HG03432 (cell line): ENCODE data around the gene RSPH9.

Experiments used
- ATAC-seq: cut with Tn5 transposase; IDR thresholded peaks from one replicate; pipeline ENCODE4 v1.9.1; 2021; ENCODE audit warnings: mild to moderate bottlenecking, moderate library complexity; ENCODE audit not compliant: unreplicated experiment

The RSPH9 gene

DNA sequence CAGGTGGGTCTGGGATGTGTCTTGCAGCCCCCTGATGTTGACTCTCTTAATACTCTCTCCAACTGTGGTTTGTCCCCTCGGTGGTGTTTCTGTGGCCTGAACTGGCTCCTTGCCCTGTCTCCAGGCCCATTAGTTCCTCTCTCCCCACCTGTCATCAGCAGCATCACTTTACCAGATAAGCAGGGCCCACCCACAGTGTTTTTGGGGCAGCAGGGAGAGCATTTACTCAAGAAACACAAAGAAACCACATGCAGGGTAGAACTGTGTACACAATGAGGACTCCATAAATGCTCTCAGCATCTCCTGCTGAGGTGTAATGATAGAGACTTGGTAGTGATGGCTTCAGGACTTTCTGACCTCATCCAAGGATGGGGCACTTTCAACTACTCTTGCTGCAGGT is 62.9 kb downstream of the RSPH9 start:
- ATAC-seq, result no peak

GRCh38 chr6:43708860-43709653 is 64.2 kb downstream of the RSPH9 start:
- ATAC-seq, result no peak

DNA sequence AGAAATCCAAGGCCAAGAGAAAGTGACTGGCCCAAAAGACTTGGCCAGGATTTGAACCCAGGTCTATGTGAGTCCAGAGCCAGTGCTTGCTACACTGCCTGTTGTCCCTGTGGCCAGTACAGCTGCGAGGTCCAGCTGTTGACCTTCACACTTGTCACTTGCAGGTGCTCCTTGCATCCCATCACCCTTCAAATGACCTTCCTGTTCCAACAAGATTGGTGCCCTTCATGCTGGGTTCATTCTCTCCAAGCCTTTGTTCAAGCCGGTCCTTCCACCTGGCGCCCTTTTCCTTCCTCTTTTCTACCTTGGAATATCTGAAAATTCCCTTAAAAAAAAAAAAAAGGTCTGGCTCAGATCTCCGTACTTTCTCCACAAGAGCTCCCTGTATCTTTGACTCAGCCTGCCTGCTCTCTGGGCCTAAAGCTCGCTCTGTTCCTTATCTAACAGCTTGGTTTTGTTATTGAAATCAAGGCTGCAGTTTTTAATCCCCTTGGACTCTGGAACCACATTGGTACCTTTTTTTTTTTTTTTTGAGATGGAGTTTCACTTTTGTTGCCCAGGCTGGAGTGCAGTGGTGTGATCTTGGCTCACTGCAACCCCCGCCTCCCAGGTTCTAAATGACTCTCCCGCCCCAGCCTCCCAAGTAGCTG is 64.9 kb downstream of the RSPH9 start:
- no peak for ATAC-seq

GRCh38 chr6:43710576-43710975 is 65.7 kb downstream of the RSPH9 start:
- no peak for ATAC-seq

DNA sequence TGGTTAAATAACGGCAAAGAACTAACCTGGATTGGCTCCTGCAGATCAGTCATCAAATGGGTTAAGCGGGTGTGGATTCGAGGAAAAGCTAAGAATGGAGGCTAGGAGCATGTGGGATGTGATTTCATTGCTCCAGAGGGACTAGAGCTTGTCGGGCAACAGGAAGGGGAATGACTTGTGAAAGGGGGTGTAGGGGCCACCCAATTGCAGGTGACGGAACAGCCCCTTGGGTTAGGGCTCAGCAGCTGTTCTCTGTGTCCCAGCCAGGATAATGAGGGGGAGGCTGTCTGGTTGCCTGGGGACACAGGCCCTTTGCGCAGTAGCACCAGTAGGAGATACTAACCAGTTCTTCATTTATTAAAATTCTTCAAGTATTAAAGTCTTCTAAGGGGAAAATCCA is 67.7 kb downstream of the RSPH9 start:
- ATAC-seq, result no peak

GRCh38 chr6:43713643-43714310 is 68.9 kb downstream of the RSPH9 start:
- ATAC-seq, result no peak

DNA sequence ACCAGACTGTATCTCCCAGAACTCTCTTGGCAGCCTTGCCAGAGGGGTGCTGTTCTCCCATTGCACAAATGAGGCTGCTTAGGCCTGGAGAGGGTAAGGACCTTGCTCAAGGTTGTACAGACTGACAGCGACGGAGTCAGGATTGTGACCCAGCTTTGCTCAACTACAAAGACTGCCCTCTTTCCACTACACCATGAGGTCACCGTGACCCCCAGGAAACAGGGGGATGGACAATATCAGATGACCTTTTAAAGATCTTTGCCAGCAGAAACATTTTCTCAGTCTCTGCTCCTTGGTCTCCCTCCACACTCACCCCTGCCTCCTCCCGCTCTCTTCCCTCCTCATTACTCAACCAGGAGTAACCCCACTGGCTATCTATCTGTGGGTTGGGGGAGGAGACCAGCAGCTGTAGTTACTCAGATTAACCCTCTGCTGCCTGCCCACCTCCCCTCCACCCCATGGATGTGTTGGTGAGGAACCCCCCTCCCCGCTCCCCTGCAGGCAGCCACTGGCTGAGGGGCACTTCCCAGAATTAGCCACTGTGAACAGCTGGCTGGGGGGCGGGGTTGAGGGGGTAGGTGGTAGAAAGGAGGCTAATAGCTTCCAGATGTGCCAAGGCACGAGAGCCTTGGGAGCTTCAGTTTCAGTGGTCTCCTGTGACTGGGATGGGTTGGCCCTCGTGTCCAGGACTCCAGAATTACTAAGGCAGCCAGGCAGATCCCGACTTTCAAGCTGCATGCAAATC is 69.6 kb downstream of the RSPH9 start:
- peak; percentile 33 for ATAC-seq

DNA sequence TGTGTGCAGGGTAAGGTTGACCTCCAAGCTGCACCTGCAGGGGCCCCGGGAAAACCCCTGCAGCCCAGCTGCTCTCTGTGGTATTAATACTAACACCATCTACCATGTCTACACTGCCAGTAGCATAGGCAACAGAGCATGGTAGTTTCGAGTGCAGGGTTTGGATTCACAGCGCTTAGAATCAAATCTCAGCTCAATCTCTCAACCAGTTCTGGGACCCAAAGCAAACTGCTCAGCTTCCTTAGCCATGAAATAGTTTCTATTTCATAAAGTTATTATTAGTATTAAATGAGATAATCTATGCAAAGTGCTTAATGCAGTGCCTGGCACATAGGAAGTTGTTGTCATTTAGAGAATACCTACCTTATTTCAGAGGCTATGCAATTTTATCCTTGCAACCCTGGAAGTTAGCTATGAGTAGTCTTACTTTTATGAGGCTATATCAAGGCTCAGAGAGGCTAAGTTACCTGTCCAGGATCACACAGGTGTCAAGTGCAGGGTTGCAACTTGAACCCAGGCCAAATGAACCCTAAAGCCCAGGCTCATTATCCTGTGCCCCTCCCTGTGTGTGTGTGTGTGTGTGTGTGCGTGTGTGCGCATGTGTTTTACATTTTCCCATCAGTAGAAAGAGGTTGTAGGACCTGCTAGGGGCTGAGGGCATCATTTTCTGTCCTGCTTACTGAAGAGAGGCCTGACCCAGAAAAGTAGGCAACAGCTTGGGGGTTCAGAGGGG is 70.4 kb downstream of the RSPH9 start:
- peak; percentile 85 for ATAC-seq

- no peak for ATAC-seq
Observed at GRCh38 chr6:43716099-43716498, 71.3 kb downstream of the RSPH9 start.

- no peak for ATAC-seq
Observed at GRCh38 chr6:43717389-43717788, 72.6 kb downstream of the RSPH9 start.

DNA sequence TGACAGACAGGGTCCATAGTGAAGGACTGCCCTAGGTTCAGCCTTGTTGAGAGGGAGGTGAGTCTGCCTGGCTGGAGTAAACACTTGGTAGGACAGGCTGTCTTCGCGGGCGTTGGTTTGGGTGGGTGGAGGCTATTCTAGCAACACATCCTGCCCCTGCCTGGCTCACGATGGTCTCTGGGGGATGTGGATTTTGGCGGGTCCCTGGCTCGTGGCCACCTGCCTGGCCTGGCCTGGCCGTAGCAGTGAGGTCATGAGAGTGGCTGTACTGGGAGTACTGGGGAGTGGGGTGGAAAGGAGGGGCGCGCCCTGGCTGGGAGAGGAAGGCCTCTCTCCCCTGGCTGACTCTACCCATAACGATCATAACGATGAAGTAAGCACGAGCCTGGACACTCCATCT is 73.0 kb downstream of the RSPH9 start:
- ATAC-seq, result no peak

DNA sequence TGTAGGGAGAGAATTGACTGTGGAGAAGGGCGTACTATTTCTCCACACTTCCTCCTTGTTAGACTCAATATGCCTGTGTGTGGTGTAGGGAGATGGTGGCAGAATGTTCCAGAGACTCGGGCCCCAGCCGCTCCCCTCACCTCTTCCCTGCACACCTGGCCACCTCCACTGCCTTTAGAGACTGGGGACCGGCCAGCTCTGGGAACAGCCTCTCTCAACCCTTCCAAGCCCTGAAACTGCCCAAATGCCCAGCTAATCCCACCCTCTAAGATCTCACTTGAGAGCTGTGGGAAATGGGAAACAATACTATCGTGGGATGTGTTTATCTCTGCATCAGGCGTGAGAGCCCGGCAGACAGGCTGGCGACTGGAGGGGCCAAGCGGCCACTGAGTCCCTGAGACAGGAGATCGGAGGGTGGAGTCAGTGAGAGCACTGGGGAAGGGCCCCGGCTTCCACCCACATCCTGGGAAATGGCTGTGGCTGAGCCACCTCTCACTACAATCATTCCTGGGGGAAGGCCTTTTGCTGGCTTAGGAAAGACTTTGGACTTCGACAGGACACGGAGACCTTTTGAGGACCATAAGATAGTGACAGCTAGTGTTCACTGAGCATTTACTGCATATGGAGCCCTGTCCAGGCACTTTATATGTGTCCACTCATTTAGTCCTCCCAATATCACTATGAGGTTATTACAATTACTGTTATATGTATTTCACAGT is 73.7 kb downstream of the RSPH9 start:
- ATAC-seq, result no peak

DNA sequence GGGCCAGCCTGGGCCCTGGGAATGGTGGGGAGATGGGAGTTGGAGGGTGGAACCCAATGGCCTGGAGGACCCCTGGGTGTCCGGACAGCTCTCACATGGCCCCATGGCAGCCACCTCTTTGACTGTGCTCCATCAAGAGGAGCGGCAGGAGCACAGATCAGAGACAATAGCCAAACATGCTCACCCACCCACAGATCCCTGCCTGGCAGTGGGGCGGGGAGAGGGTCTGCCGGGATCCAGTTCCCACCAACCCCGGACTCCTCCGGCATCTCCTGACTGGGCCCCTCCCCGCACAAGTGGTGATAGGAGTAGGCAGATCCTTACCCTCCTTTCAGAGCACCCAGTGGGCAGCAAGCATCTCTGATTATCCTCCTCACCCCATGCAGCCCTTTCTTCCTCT is 74.7 kb downstream of the RSPH9 start:
- no peak for ATAC-seq

DNA sequence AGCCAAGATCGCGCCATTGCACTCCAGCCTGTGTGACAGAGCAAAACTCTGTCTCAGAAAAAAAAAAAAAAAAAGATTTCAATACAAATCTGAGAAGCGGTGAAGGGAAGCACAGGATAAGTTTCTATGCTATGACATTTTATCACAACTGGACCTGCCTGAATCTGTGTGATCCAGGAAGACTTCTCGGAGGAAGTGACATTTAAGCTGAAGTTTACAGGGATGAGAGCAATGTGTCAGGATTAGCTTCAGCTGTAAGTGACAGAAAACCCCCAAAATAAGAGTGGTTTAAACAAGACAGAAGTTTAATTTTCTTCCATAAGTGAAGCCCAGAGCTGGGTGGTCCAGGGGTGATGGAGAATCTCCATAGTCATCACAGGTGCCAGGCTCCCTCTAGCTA is 76.2 kb downstream of the RSPH9 start:
- no peak for ATAC-seq
